HG03060 (cell line): Measurements from ENCODE around the gene FNDC11.
"Not testable (repeated sequence)": the region's sequence is repeated elsewhere in the genome, so short reads cannot be mapped to it uniquely, and the experiment has no call there.

Experiments used
- ATAC-seq: cut with Tn5 transposase; IDR thresholded peaks from one replicate; pipeline ENCODE4 v1.9.1; 2021; ENCODE audit warnings: low read depth, moderate number of reproducible peaks; ENCODE audit not compliant: unreplicated experiment

FNDC11 gene

GRCh38 chr20:63595416-63596127 is 41.6 kb downstream of the FNDC11 start:
- ATAC-seq = no peak

DNA sequence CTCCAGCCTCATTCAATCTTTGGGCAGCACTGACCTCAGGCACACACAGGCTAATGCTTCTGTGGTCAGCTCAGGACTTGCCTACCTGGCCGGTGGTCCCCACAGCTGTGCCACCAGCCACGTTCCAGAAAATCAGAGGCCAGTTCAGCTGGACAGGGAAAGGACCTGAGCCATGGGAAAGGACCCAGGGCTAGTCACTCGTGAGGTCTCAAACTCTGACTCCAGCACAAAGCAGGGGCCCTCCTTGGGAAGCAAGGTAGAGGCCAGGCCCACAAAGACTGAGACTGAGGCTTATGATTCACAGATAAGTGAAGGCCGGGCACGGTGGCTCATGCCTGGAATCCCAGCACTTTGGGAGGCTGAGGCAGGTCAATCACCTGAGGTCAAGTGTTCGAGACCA is 42.5 kb downstream of the FNDC11 start:
- no peak for ATAC-seq

- ATAC-seq = no peak
These were observed 43.9 kb downstream of the FNDC11 start for GRCh38 chr20:63597651-63598478.

DNA sequence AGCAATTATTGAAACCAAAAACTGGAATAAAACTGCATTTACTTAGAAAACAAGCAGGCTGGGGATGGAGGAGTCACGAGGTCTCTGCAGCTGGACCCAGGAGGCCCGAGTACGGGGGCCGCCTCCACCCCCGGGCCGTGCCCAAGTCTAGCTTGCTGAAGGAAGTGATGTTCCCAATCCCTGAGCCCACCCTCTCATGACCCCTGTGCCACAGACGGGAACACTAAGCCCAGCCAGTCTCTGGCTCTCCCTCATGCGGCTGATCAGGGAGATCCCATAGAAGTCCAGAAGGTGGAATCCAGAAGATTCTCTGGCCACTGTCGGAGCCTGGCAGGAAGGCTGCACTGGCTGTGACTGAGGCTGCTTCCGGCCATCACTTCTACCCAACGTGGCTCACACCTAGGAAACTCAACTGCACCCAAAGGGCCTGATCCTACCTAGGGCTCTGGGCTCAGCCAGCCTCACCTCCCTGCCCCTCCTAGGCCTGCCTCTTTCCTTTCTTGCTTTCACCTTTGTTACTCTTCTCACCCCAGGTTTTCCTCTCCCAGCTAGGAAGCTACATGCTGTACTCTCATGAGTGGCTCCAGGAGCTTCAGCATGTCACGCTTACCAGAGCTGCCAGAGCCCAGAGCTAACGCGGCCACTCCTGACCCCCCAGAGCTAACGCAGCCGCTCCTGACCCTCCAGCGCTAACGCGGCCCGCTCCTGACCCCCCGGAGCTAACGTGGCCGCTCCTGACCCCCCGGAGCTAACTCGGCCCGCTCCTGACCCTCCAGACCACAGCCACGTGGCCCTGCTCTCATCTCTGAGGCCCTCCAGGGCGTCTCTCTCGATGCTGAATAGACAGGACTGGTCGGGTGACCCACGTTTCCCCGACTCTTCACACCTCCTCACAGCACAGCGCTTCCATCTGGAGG is 44.8 kb downstream of the FNDC11 start:
- no peak for ATAC-seq

GRCh38 chr20:63599396-63600050 is 45.6 kb downstream of the FNDC11 start:
- no peak for ATAC-seq

- ATAC-seq = not testable (repeated sequence)
These were observed 47.7 kb downstream of the FNDC11 start for GRCh38 chr20:63601679-63602078.

GRCh38 chr20:63602321-63602720 is 48.4 kb downstream of the FNDC11 start:
- no peak for ATAC-seq
